Common myeloid progenitor, CD34-positive (primary cell): ENCODE measurements around the gene SLC43A1.

ENCODE experiments used
- CTCF ChIA-PET: fragments of 350-600 bp; sonication (Branson Sonifier 250); formaldehyde crosslinking; loops from one replicate; lab custom pipeline; 2021; ENCODE audit warnings: antibody characterized with exemption; lab: Charles Lee
- POLR2A ChIA-PET: fragments of 350-600 bp; sonication (Branson Sonifier 250); formaldehyde crosslinking; loops from one replicate; lab custom pipeline; 2021; ENCODE audit warnings: antibody characterized with exemption; lab: Charles Lee
- DNase-seq, 3 donors: peaks; one replicate each; pipeline versions ENCODE4 v3.0.0 to v3.0.0-alpha.2; 2013
- H3K27ac ChIP-seq, 2 experiments: 1 replicate in 1 of 2; 2 replicates in 1 of 2; pipeline ENCODE4 v1.7.0; 2013; ENCODE audit warnings: inconsistent platforms in 2 of 2, low read length in 2 of 2, mild to moderate bottlenecking in 2 of 2, low read depth in 1 of 2, moderate library complexity in 1 of 2; ENCODE audit not compliant: severe bottlenecking in 2 of 2, insufficient read depth in 1 of 2, poor library complexity in 1 of 2
- H3K27me3 ChIP-seq, 5 experiments: replicated peaks in 2 of 5; 1 replicate in 3 of 5; 2 replicates in 2 of 5; pipeline versions ENCODE4 v1.6.1 to v1.7.0; 2013; ENCODE audit warnings: low read length in 4 of 5, mild to moderate bottlenecking in 2 of 5, moderate library complexity in 2 of 5, inconsistent platforms in 1 of 5; ENCODE audit not compliant: insufficient read depth in 5 of 5, control insufficient read depth in 4 of 5
- H3K36me3 ChIP-seq, 4 experiments: 1 replicate in 2 of 4; 2 replicates in 2 of 4; pipeline versions ENCODE4 v1.6.1 to v1.7.0; 2013; ENCODE audit warnings: low read length in 3 of 4, control low read depth in 1 of 4, mild to moderate bottlenecking in 1 of 4; ENCODE audit not compliant: control insufficient read depth in 4 of 4, insufficient read depth in 4 of 4
- H3K4me1 ChIP-seq, 4 experiments: 1 replicate in 3 of 4; 2 replicates in 1 of 4; pipeline versions ENCODE4 v1.6.1 to v1.7.1; 2013; ENCODE audit warnings: low read length in 3 of 4, mild to moderate bottlenecking in 3 of 4, control low read depth in 1 of 4, inconsistent platforms in 1 of 4, moderate library complexity in 1 of 4; ENCODE audit not compliant: control insufficient read depth in 4 of 4, insufficient read depth in 4 of 4; ENCODE audit errors: control extremely low read depth in 1 of 4
- H3K4me3 ChIP-seq, 7 experiments: 1 replicate in 4 of 7; 2 replicates in 3 of 7; pipeline versions ENCODE4 v1.5.1 to v1.7.0; 2013; ENCODE audit warnings: mild to moderate bottlenecking in 7 of 7, low read length in 6 of 7, moderate library complexity in 6 of 7, inconsistent platforms in 2 of 7, low read depth in 2 of 7, control low read depth in 1 of 7; ENCODE audit not compliant: insufficient read depth in 4 of 7, control insufficient read depth in 1 of 7; ENCODE audit errors: extremely low read depth in 1 of 7
- H3K9me3 ChIP-seq, 5 experiments: 1 replicate in 4 of 5; 2 replicates in 1 of 5; pipeline versions ENCODE4 v1.6.1 to v1.7.1; 2013; ENCODE audit warnings: low read length in 4 of 5, mild to moderate bottlenecking in 2 of 5, inconsistent platforms in 1 of 5, low read depth in 1 of 5, moderate library complexity in 1 of 5; ENCODE audit not compliant: control insufficient read depth in 4 of 5, insufficient read depth in 2 of 5; ENCODE audit errors: control extremely low read depth in 1 of 5
- WGBS: methylation state at CpG from one replicate; pipeline ENCODE4 v1.1.5; 2013; ENCODE audit not compliant: insufficient coverage; 5-methylcytosine and 5-hydroxymethylcytosine counted together

Gene SLC43A1

DNA sequence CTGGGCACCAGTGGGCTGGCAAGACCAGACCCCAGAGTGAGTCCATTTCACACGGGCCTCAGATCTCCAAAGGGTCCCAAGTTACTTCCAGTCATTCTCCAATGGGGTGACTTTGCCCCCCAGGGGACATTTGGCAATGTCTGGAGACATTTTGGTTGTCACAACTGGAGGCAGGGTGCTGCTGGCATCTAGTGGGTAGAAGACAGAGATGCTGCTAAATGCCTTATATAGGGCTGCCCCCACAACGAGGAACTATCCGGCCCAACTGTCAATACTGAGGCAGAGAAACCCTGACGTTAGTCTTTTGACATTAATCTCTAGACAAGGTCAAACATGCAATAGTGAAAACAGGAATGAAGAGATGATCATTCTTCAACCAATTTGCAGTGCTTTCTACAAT lies 48.8 kb downstream of the SLC43A1 start:
- peaks cover 0 to 8% (median 2%) of the 10 kb centered on the region in 5 experiments for H3K27me3 ChIP-seq
- CTCF ChIA-PET: interaction anchor here (1.1 to 2.3 kb wide), 4 partner anchors 8 to 35 kb away, joined by 3 to 7 read pairs (median 4); no protein-coding TSS in a partner anchor
- 80% methylated on average over 4 of the region's 4 CpGs for WGBS
- DNase-seq: peak in 2 of 3 donors; percentile 22
- no peak overlapping the region for H3K27ac ChIP-seq
- H3K4me1 ChIP-seq: no peaks in the 10 kb centered on the region
- H3K9me3 ChIP-seq: no peaks in the 10 kb centered on the region
- no peak overlapping the region for H3K4me3 ChIP-seq
- POLR2A ChIA-PET: no interaction called here
- no peaks in the 10 kb centered on the region for H3K36me3 ChIP-seq

DNA sequence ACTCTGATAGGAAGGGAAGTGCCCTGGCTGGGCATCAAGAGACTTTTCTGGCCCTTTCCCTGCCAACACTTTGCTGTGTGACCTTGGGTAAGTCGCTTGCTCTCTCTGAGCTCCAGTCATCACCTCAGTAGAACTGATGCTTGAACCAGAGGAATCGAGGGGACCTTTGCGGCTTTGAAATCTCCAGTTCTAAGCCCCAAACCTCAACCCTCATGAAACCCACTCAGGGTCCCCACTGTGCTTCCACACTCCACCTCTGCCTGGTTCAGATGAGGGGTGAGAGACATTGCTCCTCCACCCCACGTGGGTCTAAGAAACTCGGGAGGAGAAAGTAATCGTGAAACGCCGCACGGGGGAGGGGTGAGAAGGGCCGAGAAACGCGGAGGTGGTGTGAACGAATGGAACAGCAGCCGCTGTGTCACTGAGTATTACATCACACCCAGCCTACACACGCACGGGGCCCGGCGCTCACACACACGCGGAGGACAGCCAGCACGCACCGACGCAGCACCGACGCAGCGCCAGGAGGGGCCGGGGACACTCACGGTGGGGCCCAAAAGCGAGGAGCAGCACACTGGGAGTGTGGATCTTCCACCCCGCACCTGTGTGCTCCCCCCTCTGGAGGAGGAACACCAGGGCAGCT lies 50.8 kb downstream of the SLC43A1 start:
- H3K4me1 ChIP-seq: peaks cover 0 to 15% (median 12%) of the 10 kb centered on the region in 4 experiments
- ChIA-PET POLR2A (no interaction called here), CTCF (interaction anchor here (1.1 to 12.0 kb wide), 7 partner anchors 8 to 62 kb away, joined by 3 to 211 read pairs (median 5); no protein-coding TSS in a partner anchor)
- no peak overlapping the region for H3K4me3 ChIP-seq
- no peak overlapping the region for H3K27ac ChIP-seq
- no peaks in the 10 kb centered on the region for H3K36me3 ChIP-seq
- no peak for DNase-seq
- H3K27me3 ChIP-seq: peaks cover 0 to 28% (median 8%) of the 10 kb centered on the region in 5 experiments
- H3K9me3 ChIP-seq: no peaks in the 10 kb centered on the region
- WGBS: 87% methylated on average over 27 of the region's 30 CpGs

DNA sequence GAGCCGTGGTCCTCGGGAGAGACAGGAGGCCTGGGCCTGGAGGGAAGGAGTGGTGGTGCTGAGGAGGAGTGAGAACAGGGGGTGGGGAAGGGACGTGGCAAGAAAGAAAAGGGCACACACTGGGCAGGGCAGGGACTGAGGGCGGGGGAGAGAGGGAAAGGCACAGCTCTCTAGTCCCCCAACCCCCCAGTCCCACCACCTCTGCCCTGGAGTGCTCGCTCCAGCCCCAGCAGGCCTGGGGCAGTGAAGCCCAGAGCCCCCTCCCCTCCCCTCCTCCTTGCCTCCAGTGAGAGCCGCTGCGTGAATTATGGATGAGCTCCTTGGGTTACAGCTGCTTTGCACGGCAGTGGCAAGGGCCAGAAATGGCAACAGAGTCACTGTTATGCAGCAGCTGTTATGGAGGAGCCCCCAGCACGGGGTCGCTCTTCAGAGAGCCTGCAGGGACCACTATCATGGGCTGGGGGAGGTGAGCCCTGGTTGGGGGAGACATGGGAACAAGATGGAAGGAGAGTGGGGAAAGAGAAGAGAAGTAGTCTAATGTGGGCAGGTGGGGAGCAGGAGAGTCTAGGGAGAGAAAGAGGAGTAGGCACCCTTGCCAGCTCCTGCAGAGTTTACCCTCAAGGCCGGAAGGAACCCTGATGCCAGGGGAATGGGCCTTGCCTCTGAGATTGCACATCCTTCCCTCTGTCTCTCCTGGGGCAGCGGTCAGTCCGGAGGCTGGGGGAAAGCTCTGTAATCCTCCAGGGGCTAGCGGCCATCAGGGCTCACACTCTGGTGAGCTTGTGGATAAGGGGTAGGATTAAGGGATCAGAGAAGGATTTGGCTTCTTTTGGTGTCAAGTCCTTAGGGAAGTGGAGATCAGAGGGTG lies 51.6 kb downstream of the SLC43A1 start:
- 91% methylated on average over 8 of the region's 14 CpGs for WGBS
- Histone ChIP-seq H3K27me3 (peaks cover 0 to 35% (median 13%) of the 10 kb centered on the region in 5 experiments), H3K36me3 (no peaks in the 10 kb centered on the region), H3K4me1 (peaks cover 0 to 23% (median 19%) of the 10 kb centered on the region in 4 experiments), H3K4me3 (no peak overlapping the region), H3K27ac (no peak overlapping the region), H3K9me3 (no peaks in the 10 kb centered on the region)
- no peak for DNase-seq
- CTCF ChIA-PET: interaction anchor here (1.1 to 12.0 kb wide), 4 partner anchors 10 to 84 kb away, joined by 3 to 211 read pairs (median 45); no protein-coding TSS in a partner anchor
- POLR2A ChIA-PET: no interaction called here

DNA sequence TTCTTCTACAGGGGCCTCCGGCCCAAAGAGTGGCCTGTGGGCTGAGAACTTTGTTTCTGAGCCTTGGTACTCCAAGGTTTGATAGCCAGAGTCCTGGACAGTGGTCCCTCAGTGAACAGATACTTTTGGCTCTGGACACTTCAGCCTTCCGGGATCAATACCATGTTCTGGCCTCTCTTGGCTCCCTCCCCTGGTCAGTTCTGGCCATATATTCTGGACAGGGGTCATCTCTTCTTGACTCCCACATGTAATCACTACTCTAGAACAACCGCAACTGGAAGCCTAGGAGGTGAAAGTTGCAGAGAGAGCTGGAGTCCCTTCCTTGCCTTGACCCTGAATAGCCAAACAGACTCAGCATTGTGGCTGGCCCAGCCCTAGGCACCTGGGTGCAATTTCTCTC lies 52.9 kb downstream of the SLC43A1 start:
- ChIA-PET CTCF (interaction anchor here (1.0 to 12.0 kb wide), 5 partner anchors 11 to 130 kb away, joined by 3 to 211 read pairs (median 3); no protein-coding TSS in a partner anchor), POLR2A (no interaction called here)
- H3K27me3 ChIP-seq: peaks cover under 1 to 47% (median 18%) of the 10 kb centered on the region in 5 experiments
- H3K27ac ChIP-seq: no peak overlapping the region
- no peaks in the 10 kb centered on the region for H3K9me3 ChIP-seq
- no peak overlapping the region for H3K4me3 ChIP-seq
- 94% methylated on average over 2 of the region's 3 CpGs for WGBS
- no peak for DNase-seq
- H3K4me1 ChIP-seq: peaks cover 0 to 35% (median 32%) of the 10 kb centered on the region in 4 experiments
- no peaks in the 10 kb centered on the region for H3K36me3 ChIP-seq

DNA sequence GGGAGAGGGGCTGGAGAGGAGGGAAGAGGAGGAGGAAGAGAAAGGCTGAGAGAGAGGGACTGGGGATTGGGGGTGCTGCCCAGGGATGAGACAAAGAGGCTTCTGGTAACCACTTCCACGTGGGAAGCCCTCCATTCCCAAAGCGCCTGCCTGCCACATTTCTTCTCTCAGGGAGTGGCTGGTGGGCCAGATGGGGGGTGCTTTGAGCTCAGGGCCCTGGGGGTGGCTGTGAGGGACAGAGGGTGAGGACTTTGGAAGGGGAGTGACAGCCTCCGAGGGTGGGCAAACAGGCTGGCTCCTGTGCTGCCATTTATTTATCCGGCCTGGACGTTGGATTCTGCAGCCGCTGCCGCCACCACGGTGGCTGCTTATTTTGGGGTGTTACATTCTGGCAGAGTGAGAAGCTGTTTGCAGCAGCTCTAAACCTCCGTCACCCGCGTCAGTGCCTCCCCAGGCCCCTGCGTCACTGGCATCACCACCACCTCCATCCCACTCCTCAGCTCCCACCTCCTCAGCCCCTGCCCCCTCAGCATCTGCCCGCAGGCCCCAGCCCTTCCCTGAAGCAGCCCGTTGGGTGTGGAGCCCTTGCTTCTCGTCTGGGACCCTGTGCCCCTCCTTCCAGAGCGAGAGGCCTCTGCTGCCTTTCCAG lies 53.5 kb downstream of the SLC43A1 start:
- Histone ChIP-seq H3K4me3 (no peak overlapping the region), H3K27ac (no peak overlapping the region), H3K9me3 (no peaks in the 10 kb centered on the region), H3K4me1 (peaks cover 0 to 41% (median 36%) of the 10 kb centered on the region in 4 experiments), H3K36me3 (no peaks in the 10 kb centered on the region), H3K27me3 (peaks cover 3 to 50% (median 18%) of the 10 kb centered on the region in 5 experiments)
- no peak for DNase-seq
- 93% methylated on average over 12 of the region's 16 CpGs for WGBS
- ChIA-PET POLR2A (no interaction called here), CTCF (interaction anchor here (1.0 to 12.0 kb wide), 5 partner anchors 9 to 131 kb away, joined by 3 to 211 read pairs (median 3); no protein-coding TSS in a partner anchor)

DNA sequence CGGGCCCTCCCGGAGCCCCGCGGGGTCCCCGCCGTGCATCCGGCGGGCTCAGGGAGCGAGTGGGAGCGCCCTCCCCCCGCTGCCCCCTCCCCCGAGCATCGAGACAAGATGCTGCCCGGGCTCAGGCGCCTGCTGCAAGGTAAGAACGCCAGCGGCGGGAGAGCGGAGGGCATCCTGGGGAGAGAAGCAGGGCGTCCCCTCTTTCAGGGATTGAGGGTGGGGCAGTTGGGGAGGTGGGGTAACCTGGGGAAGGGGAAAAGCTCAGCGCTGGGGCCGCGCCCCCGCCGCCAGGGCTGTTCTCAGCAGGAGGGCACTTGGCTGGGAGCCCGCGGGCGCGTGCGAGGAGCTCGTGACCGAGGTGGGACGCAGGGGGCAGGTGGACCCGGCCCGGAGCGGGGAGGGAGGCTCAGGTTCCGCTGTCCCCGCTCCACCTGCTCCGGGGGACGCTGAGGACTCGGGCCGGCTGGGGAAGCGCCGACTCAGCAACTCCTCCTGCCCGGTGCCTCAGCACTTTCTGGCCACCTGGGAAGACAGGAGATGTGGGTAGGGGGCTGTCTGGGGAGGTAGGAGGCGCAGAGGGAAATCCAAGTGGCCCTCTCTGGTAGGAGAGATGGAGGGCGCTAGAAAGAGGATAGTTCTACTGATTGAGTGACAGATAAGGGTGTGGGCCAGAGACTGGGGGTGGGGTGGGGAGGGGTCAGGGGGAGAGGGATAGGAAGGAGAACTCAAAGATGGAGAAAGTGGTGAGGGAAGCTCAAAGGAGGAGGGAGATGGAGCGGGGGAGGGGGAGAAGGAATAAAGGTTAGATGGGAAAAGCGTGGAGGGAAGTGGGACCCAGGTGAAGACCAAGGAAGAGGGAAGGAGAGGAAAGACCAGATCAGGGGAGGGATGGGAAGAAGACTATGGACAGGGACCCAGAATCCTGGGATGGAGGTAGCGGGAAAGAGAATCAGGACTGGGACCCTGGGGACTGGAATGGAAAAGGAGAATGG lies 54.4 kb downstream of the SLC43A1 start:
- Histone ChIP-seq H3K9me3 (no peaks in the 10 kb centered on the region), H3K4me3 (peak overlapping the region in 5 of 7 experiments; percentile 15 to 74 (median 53)), H3K27ac (no peak overlapping the region), H3K36me3 (no peaks in the 10 kb centered on the region), H3K27me3 (peaks cover 3 to 50% (median 18%) of the 10 kb centered on the region in 5 experiments), H3K4me1 (peaks cover 0 to 41% (median 36%) of the 10 kb centered on the region in 4 experiments)
- ChIA-PET CTCF (interaction anchor here (0.6 to 12.0 kb wide), 15 partner anchors 8 to 180 kb away, joined by 3 to 211 read pairs (median 4); no protein-coding TSS in a partner anchor), POLR2A (interaction anchor here (1.0 kb wide), 1 partner anchor 36 kb away, joined by 3 read pairs; no protein-coding TSS in a partner anchor)
- 11% methylated on average over 34 of the region's 50 CpGs for WGBS
- peak in 1 of 3 donors; percentile 24 for DNase-seq
